ES-I3 (cell line): ENCODE data around the gene CNIH3.
A peak's percentile ranks its signal among the peaks of the same experiment; 100 is the strongest.
"Not testable (repeated sequence)": the region's sequence is repeated elsewhere in the genome, so short reads cannot be mapped to it uniquely, and the experiment has no call there.

ENCODE experiments used
- H3K36me3 ChIP-seq: 2 replicates; pipeline ENCODE4 v1.6.1; 2013; ENCODE audit warnings: mild to moderate bottlenecking, low read length, control low read depth, moderate library complexity; ENCODE audit not compliant: insufficient read depth
- H3K4me1 ChIP-seq: 2 replicates; pipeline ENCODE4 v1.6.1; 2013; ENCODE audit warnings: mild to moderate bottlenecking, control low read depth, low read length; ENCODE audit not compliant: insufficient read depth
- H3K9ac ChIP-seq: 2 replicates; pipeline ENCODE4 v1.6.1; 2013; ENCODE audit warnings: low read depth, mild to moderate bottlenecking, low read length, moderate library complexity
- H3K9me3 ChIP-seq: 2 replicates; pipeline ENCODE4 v1.6.1; 2013; ENCODE audit warnings: mild to moderate bottlenecking, low read length, moderate library complexity; ENCODE audit not compliant: control insufficient read depth, insufficient read depth

CNIH3 gene

GRCh38 chr1:224615861-224616755 is at the start of gene CNIH3:
TSS of gene CNIH3 (plus strand) at chr1:224616317. CDS start at chr1:224617175, 858 bp downstream.
- Histone ChIP-seq H3K4me1 (no peaks in the 10 kb centered on the region; the same call in 1 of the 2 replicates), H3K9ac (peak within 1 kb of the TSS; percentile 64), H3K9me3 (no peaks in the 10 kb centered on the region; the same call in 1 of the 2 replicates), H3K36me3 (no peaks in the 10 kb centered on the region)

DNA sequence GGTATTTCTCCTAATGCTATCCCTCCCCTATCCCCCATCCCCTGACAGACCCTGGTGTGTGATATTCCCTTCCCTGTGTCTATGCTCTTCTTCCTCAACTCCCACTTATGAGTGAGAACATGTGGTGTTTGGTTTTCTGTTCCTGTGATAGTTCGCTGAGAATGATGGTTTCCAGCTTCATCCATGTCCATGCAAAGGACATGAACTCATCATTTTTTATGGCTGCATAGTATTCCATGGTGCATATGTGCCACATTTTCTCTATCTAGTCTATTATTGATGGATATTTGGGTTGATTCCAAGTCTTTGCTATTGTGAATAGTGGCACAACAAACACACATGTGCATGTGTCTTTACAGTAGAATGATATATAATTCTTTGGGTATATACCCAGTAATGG is 49.6 kb upstream of the CNIH3 start:
- H3K36me3 ChIP-seq, H3K9me3 ChIP-seq, H3K4me1 ChIP-seq, H3K9ac ChIP-seq: not testable (repeated sequence)

DNA sequence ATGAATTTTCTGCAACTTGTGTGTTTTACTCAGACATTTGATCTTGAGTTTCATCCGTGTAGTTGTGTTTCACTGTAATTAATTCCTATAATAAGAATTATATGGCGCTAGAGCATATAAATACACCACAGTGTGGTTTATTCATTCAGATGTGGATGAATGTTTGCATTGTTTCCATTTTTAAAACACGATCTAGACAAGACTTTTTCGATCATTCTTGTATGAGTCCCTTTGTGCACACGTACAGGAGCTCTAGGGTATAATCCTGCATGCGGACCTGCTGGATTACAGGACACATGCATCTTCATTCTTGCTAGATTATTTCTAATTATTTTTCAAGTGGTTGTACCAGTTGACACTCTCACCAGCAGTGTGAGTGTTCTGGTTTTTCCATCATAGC is 46.8 kb upstream of the CNIH3 start:
- Histone ChIP-seq H3K4me1 (no peaks in the 10 kb centered on the region), H3K9me3 (no peaks in the 10 kb centered on the region), H3K36me3 (no peaks in the 10 kb centered on the region), H3K9ac (no peak overlapping the region)

DNA sequence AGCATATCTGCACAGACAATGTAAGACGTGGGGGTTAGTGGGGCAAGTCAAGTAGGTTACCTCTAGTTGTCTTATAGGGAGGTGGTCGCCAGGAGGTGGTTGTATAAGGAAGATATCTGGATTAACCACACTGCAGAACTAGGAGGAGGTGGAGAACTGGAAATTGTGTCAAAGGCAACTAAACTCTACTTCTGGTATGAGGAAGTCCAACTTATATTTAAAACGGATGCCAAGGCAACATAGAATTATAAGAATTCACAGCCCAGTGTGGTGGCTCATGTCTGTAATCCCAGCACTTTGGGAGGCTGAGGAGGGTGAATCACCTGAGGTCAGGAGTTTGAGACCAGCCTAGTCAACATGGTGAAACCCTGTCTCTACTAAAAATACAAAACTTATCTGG is 44.1 kb upstream of the CNIH3 start:
- not testable (repeated sequence) for H3K36me3 ChIP-seq, H3K4me1 ChIP-seq, H3K9ac ChIP-seq, H3K9me3 ChIP-seq

DNA sequence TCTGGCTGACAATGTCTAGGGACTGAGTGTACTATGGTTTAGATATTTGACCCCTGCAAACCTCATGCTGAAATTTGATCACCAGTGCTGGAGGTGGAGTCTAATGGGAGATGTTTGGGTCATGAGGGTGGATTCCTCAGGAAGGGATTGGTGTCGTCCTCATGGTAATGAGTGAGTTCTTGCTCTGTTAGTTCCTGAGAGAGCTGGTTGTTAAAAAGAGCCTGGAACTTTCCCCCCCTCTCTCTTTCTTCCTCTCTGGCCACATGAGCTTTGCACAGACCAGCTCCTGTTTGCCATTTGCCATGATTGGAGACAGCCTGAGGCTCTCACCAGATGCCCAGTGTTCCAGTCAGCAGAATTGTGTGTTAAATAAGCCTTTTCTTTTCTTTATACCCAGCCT is 36.6 kb upstream of the CNIH3 start:
- no peaks in the 10 kb centered on the region; the same call in 1 of the 2 replicates for H3K36me3 ChIP-seq
- H3K9me3 ChIP-seq: 0 out of 2 replicates have a peak, but pooled peaks cover 2% of the 10 kb centered on the region
- peaks cover 11% of the 10 kb centered on the region; the same call in 1 of the 2 replicates for H3K4me1 ChIP-seq
- H3K9ac ChIP-seq: no peak overlapping the region

GRCh38 chr1:224580006-224580405 is 36.1 kb upstream of the CNIH3 start:
- H3K9ac ChIP-seq: no peak overlapping the region
- no peaks in the 10 kb centered on the region; the same call in 1 of the 2 replicates for H3K36me3 ChIP-seq
- 0 out of 2 replicates have a peak, but pooled peaks cover 2% of the 10 kb centered on the region for H3K9me3 ChIP-seq
- peaks cover 11% of the 10 kb centered on the region; the same call in 1 of the 2 replicates for H3K4me1 ChIP-seq

GRCh38 chr1:224582041-224582440 is 34.1 kb upstream of the CNIH3 start:
- no peaks in the 10 kb centered on the region; the same call in 1 of the 2 replicates for H3K36me3 ChIP-seq
- H3K9me3 ChIP-seq: 0 out of 2 replicates have a peak, but pooled peaks cover 2% of the 10 kb centered on the region
- peaks cover 11% of the 10 kb centered on the region; the same call in 1 of the 2 replicates for H3K4me1 ChIP-seq
- no peak overlapping the region for H3K9ac ChIP-seq

GRCh38 chr1:224583774-224584173 is 32.3 kb upstream of the CNIH3 start:
- Histone ChIP-seq H3K9me3 (no peaks in the 10 kb centered on the region), H3K4me1 (peaks cover 18% of the 10 kb centered on the region)

GRCh38 chr1:224585051-224585450 is 31.1 kb upstream of the CNIH3 start:
- Histone ChIP-seq H3K4me1 (peaks cover 23% of the 10 kb centered on the region), H3K36me3 (no peaks in the 10 kb centered on the region; the same call in 1 of the 2 replicates), H3K9ac (no peak overlapping the region), H3K9me3 (no peaks in the 10 kb centered on the region)

More at GRCh38 chr1:224583774-224584173, 32.3 kb upstream of the CNIH3 start:
- Histone ChIP-seq H3K36me3 (no peaks in the 10 kb centered on the region; the same call in 1 of the 2 replicates), H3K9ac (no peak overlapping the region)

- H3K4me1 ChIP-seq: peaks cover 13% of the 10 kb centered on the region
- no peak overlapping the region for H3K9ac ChIP-seq
- H3K9me3 ChIP-seq: no peaks in the 10 kb centered on the region
- no peaks in the 10 kb centered on the region; the same call in 1 of the 2 replicates for H3K36me3 ChIP-seq
These were observed 29.1 kb upstream of the CNIH3 start for GRCh38 chr1:224587051-224587450.

GRCh38 chr1:224588515-224588914 is 27.6 kb upstream of the CNIH3 start:
- peaks cover 15% of the 10 kb centered on the region for H3K4me1 ChIP-seq
- no peak overlapping the region for H3K9ac ChIP-seq
- H3K36me3 ChIP-seq: no peaks in the 10 kb centered on the region
- H3K9me3 ChIP-seq: no peaks in the 10 kb centered on the region

- H3K4me1 ChIP-seq: peaks cover 15% of the 10 kb centered on the region
- no peak overlapping the region for H3K9ac ChIP-seq
- no peaks in the 10 kb centered on the region for H3K36me3 ChIP-seq
- no peaks in the 10 kb centered on the region for H3K9me3 ChIP-seq
These were observed 27.1 kb upstream of the CNIH3 start for GRCh38 chr1:224589006-224589405.

DNA sequence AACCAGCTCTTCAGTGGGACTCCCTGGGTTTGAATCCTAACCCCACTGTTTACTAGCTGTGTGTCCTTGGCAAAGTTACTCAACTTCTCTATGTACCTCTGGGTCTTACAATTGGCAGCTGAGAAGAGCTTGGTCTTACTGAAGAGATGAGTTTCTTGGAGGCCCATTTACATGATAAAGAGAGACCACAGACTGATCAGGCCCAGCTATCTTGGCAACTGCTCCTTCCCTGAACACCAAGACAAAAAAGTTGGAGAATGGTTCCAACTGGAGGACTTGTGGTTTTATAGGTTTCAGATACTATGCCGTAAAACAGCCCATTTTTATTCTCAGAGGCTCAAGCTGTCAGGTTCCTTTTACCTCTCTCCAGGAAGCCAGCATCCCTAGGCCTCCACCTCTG is 24.8 kb upstream of the CNIH3 start:
- Histone ChIP-seq H3K9me3 (no peaks in the 10 kb centered on the region), H3K4me1 (peaks cover 15% of the 10 kb centered on the region), H3K9ac (no peak overlapping the region), H3K36me3 (no peaks in the 10 kb centered on the region)

- no peaks in the 10 kb centered on the region for H3K9me3 ChIP-seq
- H3K4me1 ChIP-seq: peaks cover 15% of the 10 kb centered on the region
- H3K36me3 ChIP-seq: no peaks in the 10 kb centered on the region
- no peak overlapping the region for H3K9ac ChIP-seq
These were observed 23.2 kb upstream of the CNIH3 start for GRCh38 chr1:224592636-224593582.
